ENCODE results near the gene FXYD2.

DNA sequence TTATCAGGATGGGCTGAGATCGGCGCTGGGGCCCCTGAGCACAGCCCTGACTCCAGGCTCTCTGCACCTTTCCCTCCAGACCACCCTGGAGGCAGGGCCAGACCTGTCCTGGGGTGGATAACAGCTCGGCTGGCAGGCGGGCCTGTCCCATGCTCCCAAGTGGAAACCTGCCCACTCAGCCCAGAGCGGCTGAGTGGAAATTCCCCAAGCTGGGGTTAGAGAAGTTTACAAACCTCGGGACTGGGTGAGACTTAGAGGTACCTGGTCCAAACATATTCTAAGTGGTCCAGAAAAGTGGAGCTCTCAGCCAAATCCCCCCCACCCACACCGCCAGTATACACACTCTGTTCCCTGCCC, 4.8 kb upstream of the FXYD2 start:
- TF ChIP-seq, protein P1, sequence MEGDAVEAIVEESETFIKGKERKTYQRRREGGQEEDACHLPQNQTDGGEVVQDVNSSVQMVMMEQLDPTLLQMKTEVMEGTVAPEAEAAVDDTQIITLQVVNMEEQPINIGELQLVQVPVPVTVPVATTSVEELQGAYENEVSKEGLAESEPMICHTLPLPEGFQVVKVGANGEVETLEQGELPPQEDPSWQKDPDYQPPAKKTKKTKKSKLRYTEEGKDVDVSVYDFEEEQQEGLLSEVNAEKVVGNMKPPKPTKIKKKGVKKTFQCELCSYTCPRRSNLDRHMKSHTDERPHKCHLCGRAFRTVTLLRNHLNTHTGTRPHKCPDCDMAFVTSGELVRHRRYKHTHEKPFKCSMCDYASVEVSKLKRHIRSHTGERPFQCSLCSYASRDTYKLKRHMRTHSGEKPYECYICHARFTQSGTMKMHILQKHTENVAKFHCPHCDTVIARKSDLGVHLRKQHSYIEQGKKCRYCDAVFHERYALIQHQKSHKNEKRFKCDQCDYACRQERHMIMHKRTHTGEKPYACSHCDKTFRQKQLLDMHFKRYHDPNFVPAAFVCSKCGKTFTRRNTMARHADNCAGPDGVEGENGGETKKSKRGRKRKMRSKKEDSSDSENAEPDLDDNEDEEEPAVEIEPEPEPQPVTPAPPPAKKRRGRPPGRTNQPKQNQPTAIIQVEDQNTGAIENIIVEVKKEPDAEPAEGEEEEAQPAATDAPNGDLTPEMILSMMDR (IDR thresholded peaks at IDR 0.05 in 2 of 3, conservative IDR thresholded peaks at IDR 0.05 in 1 of 3; ENCODE audit: control insufficient read depth in 2 of 3, extremely low read depth in 1 of 3, insufficient read depth in 1 of 3, low read depth in 3 of 3, low read length in 3 of 3): no peak
- no peak for TF ChIP-seq YY1 (IDR thresholded peaks at IDR 0.05; ENCODE audit: low read depth, low read length)
- TF ChIP-seq, protein P2, sequence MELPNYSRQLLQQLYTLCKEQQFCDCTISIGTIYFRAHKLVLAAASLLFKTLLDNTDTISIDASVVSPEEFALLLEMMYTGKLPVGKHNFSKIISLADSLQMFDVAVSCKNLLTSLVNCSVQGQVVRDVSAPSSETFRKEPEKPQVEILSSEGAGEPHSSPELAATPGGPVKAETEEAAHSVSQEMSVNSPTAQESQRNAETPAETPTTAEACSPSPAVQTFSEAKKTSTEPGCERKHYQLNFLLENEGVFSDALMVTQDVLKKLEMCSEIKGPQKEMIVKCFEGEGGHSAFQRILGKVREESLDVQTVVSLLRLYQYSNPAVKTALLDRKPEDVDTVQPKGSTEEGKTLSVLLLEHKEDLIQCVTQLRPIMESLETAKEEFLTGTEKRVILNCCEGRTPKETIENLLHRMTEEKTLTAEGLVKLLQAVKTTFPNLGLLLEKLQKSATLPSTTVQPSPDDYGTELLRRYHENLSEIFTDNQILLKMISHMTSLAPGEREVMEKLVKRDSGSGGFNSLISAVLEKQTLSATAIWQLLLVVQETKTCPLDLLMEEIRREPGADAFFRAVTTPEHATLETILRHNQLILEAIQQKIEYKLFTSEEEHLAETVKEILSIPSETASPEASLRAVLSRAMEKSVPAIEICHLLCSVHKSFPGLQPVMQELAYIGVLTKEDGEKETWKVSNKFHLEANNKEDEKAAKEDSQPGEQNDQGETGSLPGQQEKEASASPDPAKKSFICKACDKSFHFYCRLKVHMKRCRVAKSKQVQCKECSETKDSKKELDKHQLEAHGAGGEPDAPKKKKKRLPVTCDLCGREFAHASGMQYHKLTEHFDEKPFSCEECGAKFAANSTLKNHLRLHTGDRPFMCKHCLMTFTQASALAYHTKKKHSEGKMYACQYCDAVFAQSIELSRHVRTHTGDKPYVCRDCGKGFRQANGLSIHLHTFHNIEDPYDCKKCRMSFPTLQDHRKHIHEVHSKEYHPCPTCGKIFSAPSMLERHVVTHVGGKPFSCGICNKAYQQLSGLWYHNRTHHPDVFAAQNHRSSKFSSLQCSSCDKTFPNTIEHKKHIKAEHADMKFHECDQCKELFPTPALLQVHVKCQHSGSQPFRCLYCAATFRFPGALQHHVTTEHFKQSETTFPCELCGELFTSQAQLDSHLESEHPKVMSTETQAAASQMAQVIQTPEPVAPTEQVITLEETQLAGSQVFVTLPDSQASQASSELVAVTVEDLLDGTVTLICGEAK (IDR thresholded peaks at IDR 0.05; ENCODE audit: borderline replicate concordance): no peak
- no peak for TF ChIP-seq FOXM1 (IDR thresholded peaks at IDR 0.05; ENCODE audit: low read depth, low read length)
